Fibroblast of mammary gland (primary cell): ENCODE measurements around the gene BCO2.
A peak's percentile ranks its signal among the peaks of the same experiment; 100 is the strongest.

Experiments
- DNase-seq: peaks from one replicate; pipeline ENCODE4 v3.0.0-alpha.2; 2010; ENCODE audit warnings: low read depth
- H3K4me3 ChIP-seq: 2 replicates; pipeline ENCODE4 v1.5.1; 2011; ENCODE audit warnings: low read depth, mild to moderate bottlenecking, low read length, moderate library complexity; ENCODE audit not compliant: control insufficient read depth
- CTCF ChIP-seq: conservative IDR thresholded peaks from 2 replicates; pipeline ENCODE4 v1.5.1; 2011; ENCODE audit warnings: low read depth, low read length, inconsistent platforms; ENCODE audit not compliant: control insufficient read depth, insufficient read depth

The BCO2 gene

GRCh38 chr11:112222303-112222702 is 47.0 kb downstream of the BCO2 start:
- DNase-seq = no peak
- H3K4me3 ChIP-seq = no peak overlapping the region
- no peak for TF ChIP-seq CTCF

GRCh38 chr11:112223121-112223520 is 47.8 kb downstream of the BCO2 start:
- peak; percentile 62 for DNase-seq
- H3K4me3 ChIP-seq = no peak overlapping the region
- TF ChIP-seq CTCF = no peak

GRCh38 chr11:112223754-112224532 is 48.6 kb downstream of the BCO2 start:
- no peak overlapping the region for H3K4me3 ChIP-seq
- TF ChIP-seq CTCF = no peak
- no peak for DNase-seq

GRCh38 chr11:112225753-112226061 is 50.4 kb downstream of the BCO2 start:
- peak; percentile 86 for DNase-seq
- TF ChIP-seq CTCF = no peak
- H3K4me3 ChIP-seq = peak overlapping the region; percentile 92

- TF ChIP-seq CTCF = no peak
- peak; percentile 85 for DNase-seq
- H3K4me3 ChIP-seq = peak within 1 kb of the TSS; percentile 92
These were observed 50.9 kb downstream of the BCO2 start, which contains the start of gene PTS for GRCh38 chr11:112226062-112226830. Gene PTS (plus strand): TSS chr11:112226428. CDS start chr11:112226444, 16 bp downstream.

GRCh38 chr11:112226831-112227401 is 51.6 kb downstream of the BCO2 start:
- peak overlapping the region; percentile 92 for H3K4me3 ChIP-seq
- no peak for TF ChIP-seq CTCF
- DNase-seq = peak; percentile 55
